Progenitor cell of endocrine pancreas (in vitro differentiated cells): Measurements from ENCODE around the gene B2M. TPM values are rescaled to one million over a fixed set of nuclear protein-coding genes. Genes with fewer than 3 reads are reported as not detected.
"Not testable (repeated sequence)": the region's sequence is repeated elsewhere in the genome, so short reads cannot be mapped to it uniquely, and the experiment has no call there.

Experiments used
- DNase-seq: peaks from one replicate; pipeline ENCODE4 v3.0.0; 2021; ENCODE audit warnings: low spot score; ENCODE audit not compliant: unreplicated experiment
- H3K27ac Mint-ChIP-seq: 2 replicates; pipeline ENCODE4 v1.8.0; 2021; ENCODE audit warnings: mild to moderate bottlenecking, moderate library complexity, mixed read lengths
- H3K27me3 Mint-ChIP-seq: 2 replicates; pipeline ENCODE4 v1.8.0; 2021; ENCODE audit warnings: mixed read lengths
- H3K36me3 Mint-ChIP-seq: 2 replicates; pipeline ENCODE4 v1.8.0; 2022; ENCODE audit warnings: mixed read lengths; ENCODE audit not compliant: insufficient read depth
- H3K4me1 Mint-ChIP-seq: 2 replicates; pipeline ENCODE4 v1.8.0; 2021; ENCODE audit warnings: low read depth, mixed read lengths
- H3K4me3 Mint-ChIP-seq: 2 replicates; pipeline ENCODE4 v1.8.0; 2021; ENCODE audit warnings: low read depth, mild to moderate bottlenecking, moderate library complexity, mixed read lengths
- H3K9me3 Mint-ChIP-seq: 2 replicates; pipeline ENCODE4 v1.8.0; 2021; ENCODE audit warnings: low read depth, mixed read lengths
- CTCF ChIP-seq: fragments of 200-600 bp; sonication (generic); IDR thresholded peaks from one replicate; pipeline ENCODE4 v1.5.0; 2021; ENCODE audit warnings: antibody characterized with exemption, mild to moderate bottlenecking; ENCODE audit not compliant: unreplicated experiment
- total RNA-seq: library from RNA; stranded (reverse); gene quantifications from 2 replicates; pipeline ENCODE4 v1.2.1, GENCODE V29; 2021

The B2M gene
- total RNA-seq, 1 donor from 2014 or later = 133 TPM

GRCh38 chr15:44736181-44736765 is 25.0 kb downstream of the B2M start, which contains the start of gene TRIM69:
Gene TRIM69 (plus strand): TSS chr15:44736528. CDS start chr15:44736705, 177 bp downstream.
- H3K27me3 Mint-ChIP-seq = peaks cover 4% of the 10 kb centered on the region
- peaks cover 5% of the 10 kb centered on the region for H3K36me3 Mint-ChIP-seq
- no peaks in the 10 kb centered on the region for H3K9me3 Mint-ChIP-seq
- H3K27ac Mint-ChIP-seq = no peak within 1 kb of the TSS
- no peak for DNase-seq
- no peak within 1 kb of the TSS for H3K4me3 Mint-ChIP-seq
- TF ChIP-seq CTCF = no peak
- peaks cover 6% of the 10 kb centered on the region for H3K4me1 Mint-ChIP-seq

GRCh38 chr15:44738340-44738984 is 27.1 kb downstream of the B2M start:
- Mint-ChIP-seq H3K4me1 (no peaks in the 10 kb centered on the region), H3K36me3 (no peaks in the 10 kb centered on the region), H3K27me3 (peaks cover 4% of the 10 kb centered on the region), H3K4me3 (no peak overlapping the region), H3K27ac (no peak overlapping the region), H3K9me3 (no peaks in the 10 kb centered on the region)
- peak; percentile 62 for TF ChIP-seq CTCF
- no peak for DNase-seq

- H3K27ac Mint-ChIP-seq, H3K4me3 Mint-ChIP-seq, H3K27me3 Mint-ChIP-seq, H3K36me3 Mint-ChIP-seq, H3K4me1 Mint-ChIP-seq, DNase-seq, H3K9me3 Mint-ChIP-seq: not testable (repeated sequence)
These were observed 28.0 kb downstream of the B2M start for GRCh38 chr15:44739222-44739847.

DNA sequence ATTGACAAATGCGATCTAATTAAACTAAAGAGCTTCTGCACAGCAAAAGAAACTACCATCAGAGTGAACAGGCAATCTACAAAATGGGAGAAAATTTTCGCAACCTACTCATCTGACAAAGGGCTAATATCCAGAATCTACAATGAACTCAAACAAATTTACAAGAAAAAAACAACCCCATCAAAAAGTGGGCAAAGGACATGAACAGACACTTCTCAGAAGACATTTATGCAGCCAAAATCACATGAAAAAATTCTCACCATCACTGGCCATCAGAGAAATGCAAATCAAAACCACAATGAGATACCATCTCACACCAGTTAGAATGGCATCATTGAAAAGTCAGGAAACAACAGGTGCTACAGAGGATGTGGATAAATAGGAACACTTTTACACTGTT is 32.1 kb downstream of the B2M start:
- H3K27ac Mint-ChIP-seq, H3K4me3 Mint-ChIP-seq, DNase-seq, H3K27me3 Mint-ChIP-seq, H3K9me3 Mint-ChIP-seq, H3K4me1 Mint-ChIP-seq, H3K36me3 Mint-ChIP-seq: not testable (repeated sequence)

DNA sequence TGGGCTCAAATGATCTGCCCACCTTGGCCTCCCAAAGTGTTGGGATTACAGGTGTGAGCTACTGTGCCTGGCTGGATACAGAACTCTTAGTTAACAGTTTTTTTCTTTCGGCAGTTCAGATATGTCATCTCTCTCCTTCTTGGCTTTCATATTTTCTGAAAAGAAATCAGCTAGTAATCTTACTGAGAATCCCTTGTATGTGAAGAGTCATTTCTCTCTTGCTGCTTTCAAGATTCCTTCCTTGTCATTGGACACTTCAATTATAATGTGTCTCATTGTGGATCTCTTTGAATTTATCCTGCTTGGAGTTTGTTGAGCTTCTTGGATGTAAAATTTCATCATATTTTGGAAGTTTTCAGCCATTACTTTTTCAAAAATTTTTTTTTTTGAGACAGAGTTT is 42.0 kb downstream of the B2M start:
- H3K4me3 Mint-ChIP-seq = no peak overlapping the region
- peaks cover 2% of the 10 kb centered on the region for H3K36me3 Mint-ChIP-seq
- H3K4me1 Mint-ChIP-seq = no peaks in the 10 kb centered on the region
- no peak for DNase-seq
- no peak overlapping the region for H3K27ac Mint-ChIP-seq
- TF ChIP-seq CTCF = no peak
- peaks cover 20% of the 10 kb centered on the region for H3K27me3 Mint-ChIP-seq
- peaks cover 28% of the 10 kb centered on the region for H3K9me3 Mint-ChIP-seq

DNA sequence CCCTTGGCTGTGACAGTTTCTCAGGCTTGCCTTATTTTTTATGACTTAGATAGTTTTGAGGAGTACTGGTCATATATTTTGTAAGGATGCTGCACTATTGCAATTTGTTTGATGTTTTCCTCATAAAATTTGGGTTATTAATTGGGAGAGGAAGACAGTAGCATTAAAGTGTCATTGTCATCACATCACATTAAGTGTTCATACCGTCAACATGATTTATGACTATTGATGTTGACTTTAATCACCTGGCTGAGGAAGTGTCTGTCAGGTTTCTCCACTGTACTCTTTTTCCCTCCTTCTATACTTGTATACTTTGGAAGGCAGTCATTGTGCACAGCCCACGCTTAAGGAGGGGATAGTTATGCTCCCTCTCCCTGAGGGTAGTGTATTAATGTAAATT is 51.9 kb downstream of the B2M start:
- H3K4me3 Mint-ChIP-seq = no peak overlapping the region
- no peak for TF ChIP-seq CTCF
- no peak for DNase-seq
- peaks cover 7% of the 10 kb centered on the region for H3K9me3 Mint-ChIP-seq
- H3K4me1 Mint-ChIP-seq = no peaks in the 10 kb centered on the region
- H3K36me3 Mint-ChIP-seq = no peaks in the 10 kb centered on the region
- H3K27me3 Mint-ChIP-seq = peaks cover 31% of the 10 kb centered on the region
- no peak overlapping the region for H3K27ac Mint-ChIP-seq
